HG03442 (cell line): ENCODE results near the gene ARHGDIA.

Experiments
- ATAC-seq: cut with Tn5 transposase; IDR thresholded peaks from one replicate; pipeline ENCODE4 v1.9.1; 2021; ENCODE audit warnings: mild to moderate bottlenecking, moderate library complexity; ENCODE audit not compliant: unreplicated experiment

Gene ARHGDIA

GRCh38 chr17:81865733-81866439, 5.3 kb downstream of the ARHGDIA start:
- no peak for ATAC-seq

- ATAC-seq, result no peak
Measured at GRCh38 chr17:81865358-81865732, 5.8 kb downstream of the ARHGDIA start.

GRCh38 chr17:81863833-81864768, 7.0 kb downstream of the ARHGDIA start:
- ATAC-seq, result no peak

- no peak for ATAC-seq
Measured at GRCh38 chr17:81863123-81863675, 7.9 kb downstream of the ARHGDIA start.

- ATAC-seq, result peak; percentile 74
Measured at GRCh38 chr17:81860756-81861568, 10.2 kb downstream of the ARHGDIA start.

GRCh38 chr17:81859906-81860755, 11.0 kb downstream of the ARHGDIA start, which contains the start of gene P4HB:
Gene P4HB, minus strand, starts transcription at chr17:81860535. Its CDS starts 64 bp downstream, at chr17:81860471.
- peak; percentile 7 for ATAC-seq

- no peak for ATAC-seq
Measured at GRCh38 chr17:81858967-81859905, 11.9 kb downstream of the ARHGDIA start.

- no peak for ATAC-seq
Measured at GRCh38 chr17:81858170-81858966, 12.8 kb downstream of the ARHGDIA start.

- no peak for ATAC-seq
Measured at GRCh38 chr17:81854974-81855774, 16.0 kb downstream of the ARHGDIA start.

GRCh38 chr17:81852237-81852636, 18.9 kb downstream of the ARHGDIA start:
- ATAC-seq, result no peak

GRCh38 chr17:81851423-81851822, 19.7 kb downstream of the ARHGDIA start:
- ATAC-seq, result no peak

- no peak for ATAC-seq
Measured at GRCh38 chr17:81849457-81849856, 21.7 kb downstream of the ARHGDIA start.

GRCh38 chr17:81846743-81847689, 24.1 kb downstream of the ARHGDIA start:
- no peak for ATAC-seq

GRCh38 chr17:81845881-81846742, 25.0 kb downstream of the ARHGDIA start:
- ATAC-seq, result no peak

- ATAC-seq, result no peak
Measured at GRCh38 chr17:81845361-81845760, 25.8 kb downstream of the ARHGDIA start.
